GM12874 (cell line): ENCODE results near the gene CHD1.

Experiments
- TF ChIP-seq, protein P1 (sequence below): IDR thresholded peaks from 2 replicates; pipeline ENCODE4 v1.5.1; 2011; ENCODE audit warnings: low read depth, mild to moderate bottlenecking, control low read depth, low read length, moderate library complexity; ENCODE audit not compliant: insufficient read depth

CHD1 gene

DNA sequence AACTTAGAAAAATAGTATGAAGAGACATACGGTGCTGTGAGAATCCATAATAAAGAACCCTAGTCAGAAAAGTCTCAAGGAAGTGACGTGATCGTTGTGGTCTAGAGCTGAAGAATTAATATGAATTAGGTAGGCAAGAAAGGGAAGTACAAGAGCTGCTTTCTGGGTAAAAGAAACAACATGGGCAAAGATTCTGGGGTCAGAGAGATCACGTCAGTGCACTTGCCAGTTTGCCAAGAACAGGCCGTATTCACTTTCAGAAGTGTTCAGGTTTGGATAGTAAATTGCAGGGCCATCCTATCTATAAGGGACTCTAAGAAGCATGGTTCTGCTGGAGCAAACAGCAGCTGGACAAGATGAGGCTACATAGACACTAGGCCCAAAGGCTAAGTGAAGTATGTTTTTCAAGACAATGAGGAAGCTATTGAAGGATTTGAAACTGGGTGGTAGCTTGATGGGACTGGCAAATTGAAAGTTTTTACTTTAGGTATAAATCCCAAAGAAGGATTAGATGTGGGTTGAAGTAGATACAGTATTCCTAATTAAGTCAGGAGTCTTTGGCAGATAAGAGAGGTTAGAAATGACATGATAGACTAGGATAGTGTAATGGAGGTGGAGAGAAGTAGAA lies 4.8 kb upstream of the CHD1 start:
- TF ChIP-seq, protein P1, sequence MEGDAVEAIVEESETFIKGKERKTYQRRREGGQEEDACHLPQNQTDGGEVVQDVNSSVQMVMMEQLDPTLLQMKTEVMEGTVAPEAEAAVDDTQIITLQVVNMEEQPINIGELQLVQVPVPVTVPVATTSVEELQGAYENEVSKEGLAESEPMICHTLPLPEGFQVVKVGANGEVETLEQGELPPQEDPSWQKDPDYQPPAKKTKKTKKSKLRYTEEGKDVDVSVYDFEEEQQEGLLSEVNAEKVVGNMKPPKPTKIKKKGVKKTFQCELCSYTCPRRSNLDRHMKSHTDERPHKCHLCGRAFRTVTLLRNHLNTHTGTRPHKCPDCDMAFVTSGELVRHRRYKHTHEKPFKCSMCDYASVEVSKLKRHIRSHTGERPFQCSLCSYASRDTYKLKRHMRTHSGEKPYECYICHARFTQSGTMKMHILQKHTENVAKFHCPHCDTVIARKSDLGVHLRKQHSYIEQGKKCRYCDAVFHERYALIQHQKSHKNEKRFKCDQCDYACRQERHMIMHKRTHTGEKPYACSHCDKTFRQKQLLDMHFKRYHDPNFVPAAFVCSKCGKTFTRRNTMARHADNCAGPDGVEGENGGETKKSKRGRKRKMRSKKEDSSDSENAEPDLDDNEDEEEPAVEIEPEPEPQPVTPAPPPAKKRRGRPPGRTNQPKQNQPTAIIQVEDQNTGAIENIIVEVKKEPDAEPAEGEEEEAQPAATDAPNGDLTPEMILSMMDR: no peak

DNA sequence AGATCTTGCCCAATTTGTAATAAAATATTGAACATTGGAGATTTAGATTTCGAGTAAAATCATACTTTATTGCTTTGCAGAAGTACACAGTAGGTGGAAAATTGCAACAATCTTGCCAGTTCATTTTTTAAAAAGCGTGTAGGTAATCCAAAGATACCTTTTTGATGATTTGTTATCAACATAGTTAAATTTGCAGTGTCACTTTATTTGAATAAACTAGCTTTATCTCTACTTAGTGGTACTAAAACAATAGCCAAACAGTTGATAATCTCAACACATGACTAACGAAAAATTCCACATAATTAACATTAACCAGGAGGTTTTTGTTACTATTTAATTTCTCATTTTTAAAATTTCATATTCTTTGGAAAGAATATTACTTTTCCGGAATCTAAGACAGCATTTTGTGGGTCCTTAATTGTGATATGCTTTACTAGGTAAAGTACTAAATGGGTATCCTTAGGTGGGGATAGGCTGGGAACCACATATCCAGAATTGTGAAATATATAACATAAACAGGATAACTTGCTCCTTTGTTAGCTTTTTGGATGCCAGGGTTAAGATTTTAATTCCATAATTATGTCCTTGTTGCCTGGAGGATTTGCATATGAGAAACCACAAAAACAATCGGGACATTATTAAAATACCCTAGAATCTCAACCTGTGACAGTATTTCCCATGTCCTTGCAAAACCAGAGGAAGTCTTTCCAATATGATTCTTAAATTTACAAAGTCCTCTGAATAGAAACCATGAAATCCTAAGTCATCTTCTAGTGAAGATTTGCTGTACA lies 2.4 kb upstream of the CHD1 start:
- TF ChIP-seq, protein P1: no peak

DNA sequence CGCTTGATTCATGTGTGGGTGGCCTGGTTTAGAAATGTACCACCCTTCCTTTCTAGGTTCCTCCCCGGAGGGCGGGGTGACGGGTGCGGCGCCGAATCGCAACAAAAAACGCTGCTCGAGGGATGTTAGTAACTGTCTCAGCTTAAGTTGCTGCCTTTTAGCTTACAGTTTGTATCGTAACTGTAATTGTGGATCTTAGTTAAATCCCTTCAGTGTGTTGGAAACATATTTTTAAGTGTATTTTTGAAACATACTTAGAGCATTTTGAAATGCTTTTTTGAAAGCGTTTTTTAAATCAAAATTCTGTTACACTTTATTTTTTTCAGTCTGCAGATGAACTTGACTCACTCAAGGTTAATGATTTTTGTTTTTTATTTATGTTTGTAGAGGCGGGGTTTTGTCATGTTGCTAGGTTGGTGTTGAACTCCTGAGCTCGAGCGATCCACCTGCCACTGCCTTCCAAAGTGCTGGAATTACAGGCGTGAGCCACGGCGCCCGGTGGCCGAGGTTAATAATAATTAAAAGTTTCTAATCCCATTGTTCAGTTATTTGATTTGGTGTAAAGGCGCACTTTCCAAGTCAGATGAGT lies 997 bp upstream of the CHD1 start:
- TF ChIP-seq, protein P1: no peak

- TF ChIP-seq, protein P1: no peak
Measured at GRCh38 chr5:98927989-98928872, 576 bp downstream of the CHD1 start.

DNA sequence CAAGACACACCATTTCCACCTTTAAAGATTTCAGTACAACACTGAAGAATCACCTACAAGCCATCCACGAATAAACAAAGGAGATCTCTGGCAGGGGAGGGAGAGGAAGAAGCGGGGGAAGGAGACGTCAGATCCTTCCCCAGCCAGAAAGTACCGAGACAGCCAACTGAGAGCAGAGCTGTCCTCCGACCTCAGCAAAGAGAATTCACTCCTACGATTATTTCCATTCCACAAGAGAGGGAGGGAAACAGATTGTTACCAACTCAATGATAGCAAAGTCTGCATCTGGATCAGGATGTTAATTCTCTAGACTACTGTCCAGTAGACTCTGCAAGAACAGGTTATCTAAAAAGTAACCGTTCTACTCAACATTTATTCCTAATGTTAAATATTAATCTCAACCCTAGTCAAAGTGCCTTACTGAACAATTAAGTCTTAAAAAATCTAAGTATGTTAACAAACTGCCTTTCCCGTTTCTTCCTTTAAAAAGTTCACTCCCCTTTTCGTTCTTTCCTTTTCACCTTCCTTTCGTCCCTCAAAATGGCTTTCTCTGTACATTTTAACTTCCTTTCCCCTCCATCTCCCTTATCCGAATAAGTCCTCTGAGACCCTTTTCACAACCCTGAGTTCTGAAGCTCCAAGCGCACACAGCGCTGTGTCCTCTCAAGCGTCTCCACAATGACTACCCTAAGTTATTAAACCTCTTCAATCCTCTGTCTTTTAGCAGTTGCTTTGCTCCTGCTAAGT lies 1.4 kb downstream of the CHD1 start:
- TF ChIP-seq, protein P1: no peak

GRCh38 chr5:98923966-98924365 lies 4.8 kb downstream of the CHD1 start:
- TF ChIP-seq, protein P1: no peak
